ENCODE measurements around the gene CDKAL1. TPM values are rescaled to one million over a fixed set of nuclear protein-coding genes. Genes with fewer than 3 reads are reported as not detected.

CDKAL1 gene
- total and polyA plus RNA-seq, 2 donors (not counting 3 experiments of a cell fraction or from before 2014, with no cell fraction given): 6.1 to 20.5 TPM

- Histone ChIP-seq H3K4me2 (ENCODE audit: insufficient read depth, low read length) (no peak overlapping the region), H3K9ac (replicated peaks; ENCODE audit: extremely low read depth, insufficient read depth, low read length) (no peak overlapping the region), H3K9me3 (replicated peaks; ENCODE audit: control insufficient read depth, insufficient read depth, low read length) (no peaks in the 10 kb centered on the region), H4K20me1 (replicated peaks; ENCODE audit: control insufficient read depth, extremely low read depth, insufficient read depth, low read length) (no peaks in the 10 kb centered on the region), H2AFZ (ENCODE audit: low read depth, low read length) (no peak overlapping the region), H3K27ac (ENCODE audit: insufficient read depth, low read depth, low read length) (no peak overlapping the region), H3K36me3 (ENCODE audit: control insufficient read depth in 2 of 2, extremely low read depth in 1 of 2, insufficient read depth in 2 of 2, low read length in 2 of 2) (no peaks in the 10 kb centered on the region), H3K4me3 (replicated peaks in 1 of 3; ENCODE audit: insufficient read depth in 1 of 3, low read depth in 1 of 3, low read length in 3 of 3) (no peak overlapping the region), H3K9me1 (replicated peaks; ENCODE audit: control insufficient read depth, extremely low read depth, insufficient read depth, low read length) (no peaks in the 10 kb centered on the region), H3K4me1 (ENCODE audit: control insufficient read depth, extremely low read depth, insufficient read depth, low read length) (peaks cover 16% of the 10 kb centered on the region), H3K79me2 (ENCODE audit: control insufficient read depth, insufficient read depth, low read length) (no peaks in the 10 kb centered on the region), H3K27me3 (ENCODE audit: control insufficient read depth in 2 of 2, insufficient read depth in 2 of 2, low read length in 2 of 2) (no peaks in the 10 kb centered on the region)
- POLR2A ChIA-PET: no interaction called here
- DNase-seq (ENCODE audit: low read depth, low spot score) (no peak), FAIRE-seq (no peak)
- intact Hi-C loops (cut with micrococcal nuclease) (no loop called here), dilution Hi-C loops (cut with MboI; ENCODE audit: extremely low pct_ligation_motif_present, low sequenced_read_pairs) (no loop called here)
- no TSS peak for BruUV-seq (replicated peaks)
- TF ChIP-seq CTCF (IDR thresholded peaks at IDR 0.05; ENCODE audit: extremely low read depth in 1 of 2, insufficient read depth in 1 of 2, low read depth in 1 of 2, low read length in 2 of 2) (no peak), GATA2 (IDR thresholded peaks at IDR 0.05; ENCODE audit: insufficient read depth, insufficient read length, low read depth, low read length) (no peak), POLR2AphosphoS5 (IDR thresholded peaks at IDR 0.05; ENCODE audit: insufficient read depth, low read depth, low read length) (no peak), EZH2 (IDR thresholded peaks at IDR 0.05; ENCODE audit: borderline replicate concordance, low read depth, low read length, severe bottlenecking) (no peak), MAX (IDR thresholded peaks at IDR 0.05; ENCODE audit: insufficient read depth, insufficient read length) (no peak), MYC (IDR thresholded peaks at IDR 0.05; ENCODE audit: low read depth, low read length) (no peak), POLR2A (IDR thresholded peaks at IDR 0.05; ENCODE audit: low read depth, low read length) (no peak), JUN (IDR thresholded peaks at IDR 0.05; ENCODE audit: borderline replicate concordance, insufficient read depth, insufficient read length, low read depth) (no peak), FOS (IDR thresholded peaks at IDR 0.05; ENCODE audit: borderline replicate concordance, insufficient read depth, low read length) (no peak)
- CTCF ChIA-PET: interaction anchor here (1.1 to 1.4 kb wide), 2 partner anchors 10 to 18 kb away, joined by 3 read pairs; no protein-coding TSS in a partner anchor
Measured at GRCh38 chr6:21182589-21182988, 648.3 kb downstream of the CDKAL1 start.
